ENCODE measurements around the gene DAZAP1.
"Not testable (repeated sequence)": the region's sequence is repeated elsewhere in the genome, so short reads cannot be mapped to it uniquely, and the experiment has no call there.

Gene DAZAP1

DNA sequence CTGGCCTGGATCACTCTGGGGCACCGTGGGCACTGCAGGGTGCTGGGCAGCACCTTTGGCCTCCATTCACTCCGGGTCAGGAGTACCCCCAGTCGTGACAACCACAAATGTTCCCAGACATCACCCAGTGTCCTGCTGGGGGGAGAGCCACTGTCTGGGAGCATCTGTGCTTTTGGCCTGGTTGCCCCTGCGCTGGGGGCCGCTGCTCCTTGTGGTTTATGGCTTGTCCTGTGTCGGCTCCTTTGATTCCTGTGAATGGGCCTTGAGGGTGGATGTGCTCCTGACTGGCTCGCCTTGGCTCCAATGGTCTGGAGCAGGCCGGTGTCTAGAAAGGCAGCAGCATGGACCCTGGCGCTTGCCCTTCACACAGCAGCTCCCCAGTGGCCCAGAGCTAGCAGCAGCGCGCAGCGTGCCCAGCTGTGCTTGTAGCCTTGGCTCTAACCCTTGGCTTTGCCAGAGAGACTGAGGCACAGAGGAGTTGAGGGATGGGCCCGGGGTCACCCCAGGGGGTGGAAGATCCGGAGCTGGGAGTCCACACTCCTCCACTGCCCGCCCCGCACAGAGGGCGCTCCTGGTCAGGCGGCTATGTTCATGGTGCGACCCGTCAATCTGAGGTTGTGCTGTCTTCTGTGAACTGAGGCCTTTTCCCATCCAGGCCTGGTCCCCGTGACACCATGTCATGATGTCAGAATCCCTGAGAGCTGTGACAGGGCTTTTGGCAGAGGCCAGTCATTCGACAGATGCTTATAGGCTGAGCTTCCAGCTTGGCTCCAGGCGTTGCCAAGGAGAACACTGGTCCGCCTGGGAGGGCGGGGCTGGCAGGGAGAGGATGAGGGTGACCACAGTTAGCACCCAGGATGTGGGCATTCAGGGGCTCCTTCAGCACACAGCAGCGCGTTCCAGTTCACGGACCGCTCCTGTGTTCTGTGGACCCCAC lies 4.1 kb downstream of the DAZAP1 start:
- no peak for DNase-seq

DNA sequence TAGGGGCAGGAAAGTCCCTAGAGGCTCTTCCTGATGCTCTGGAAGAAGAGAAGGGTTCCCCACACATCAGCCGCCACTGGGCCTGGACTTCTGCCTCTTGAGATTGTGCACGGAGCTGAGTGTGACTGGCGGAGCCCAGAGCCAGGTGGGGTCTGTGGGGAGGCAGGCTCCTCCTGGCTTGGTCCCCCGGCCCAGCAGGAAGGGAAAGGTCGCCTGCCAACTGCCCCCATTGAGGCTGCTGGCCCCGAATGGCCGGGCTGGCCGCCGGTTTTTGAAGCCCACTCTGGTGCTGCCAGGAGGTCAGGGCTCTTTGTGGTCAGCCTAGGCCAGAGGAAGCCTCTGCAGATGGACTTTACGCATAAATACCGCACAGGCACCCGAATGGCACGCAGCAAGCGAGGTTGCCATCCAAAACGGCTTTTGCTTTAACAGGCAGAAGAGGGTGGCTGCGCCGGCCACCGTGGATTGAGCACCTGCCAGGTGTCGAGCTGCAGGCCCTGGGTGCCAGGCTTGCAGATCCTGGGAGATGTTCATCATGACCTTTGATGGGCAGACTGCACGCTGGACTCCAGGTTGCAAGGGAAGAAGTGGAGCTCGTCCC lies 5.0 kb downstream of the DAZAP1 start:
- DNase-seq = no peak

DNA sequence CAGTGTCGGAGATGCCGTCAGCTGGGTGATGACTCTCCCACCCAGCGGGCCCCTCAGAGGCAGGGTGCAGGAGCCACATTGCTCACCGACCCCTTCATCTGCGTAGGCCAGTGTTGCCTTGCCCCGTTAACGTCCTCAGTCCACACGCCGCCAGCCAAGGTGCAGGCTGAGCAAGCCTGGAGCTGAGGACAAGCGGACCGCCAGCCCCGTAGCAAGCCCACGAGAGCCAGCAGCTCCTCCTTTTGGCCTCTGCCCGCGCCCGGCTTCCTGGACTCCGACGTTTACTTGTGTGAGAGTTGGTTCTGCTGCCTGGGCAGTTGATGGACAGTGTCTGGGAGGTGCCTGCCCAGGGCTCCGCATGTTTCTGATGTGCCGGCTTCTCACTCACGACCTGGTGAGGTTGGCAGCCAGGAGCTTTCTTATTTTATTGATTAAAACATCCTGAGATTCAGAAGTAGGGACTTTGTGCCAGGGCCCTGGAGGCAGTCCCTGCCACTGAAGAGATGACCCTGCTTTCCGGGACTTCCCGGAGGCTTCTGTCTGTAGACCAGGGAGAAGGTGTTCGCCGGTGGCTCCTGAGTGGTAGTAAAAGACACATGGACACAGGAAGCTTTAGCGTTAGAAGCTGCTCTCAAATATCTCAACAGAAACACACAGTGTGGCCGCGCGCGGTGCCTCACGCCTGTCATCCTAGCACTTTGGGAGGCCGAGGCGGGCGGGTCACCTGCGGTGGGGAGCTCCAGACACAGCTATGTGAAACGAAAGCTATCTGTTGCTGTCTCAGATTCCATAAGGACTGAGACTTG lies 5.8 kb downstream of the DAZAP1 start:
- no peak for DNase-seq

DNA sequence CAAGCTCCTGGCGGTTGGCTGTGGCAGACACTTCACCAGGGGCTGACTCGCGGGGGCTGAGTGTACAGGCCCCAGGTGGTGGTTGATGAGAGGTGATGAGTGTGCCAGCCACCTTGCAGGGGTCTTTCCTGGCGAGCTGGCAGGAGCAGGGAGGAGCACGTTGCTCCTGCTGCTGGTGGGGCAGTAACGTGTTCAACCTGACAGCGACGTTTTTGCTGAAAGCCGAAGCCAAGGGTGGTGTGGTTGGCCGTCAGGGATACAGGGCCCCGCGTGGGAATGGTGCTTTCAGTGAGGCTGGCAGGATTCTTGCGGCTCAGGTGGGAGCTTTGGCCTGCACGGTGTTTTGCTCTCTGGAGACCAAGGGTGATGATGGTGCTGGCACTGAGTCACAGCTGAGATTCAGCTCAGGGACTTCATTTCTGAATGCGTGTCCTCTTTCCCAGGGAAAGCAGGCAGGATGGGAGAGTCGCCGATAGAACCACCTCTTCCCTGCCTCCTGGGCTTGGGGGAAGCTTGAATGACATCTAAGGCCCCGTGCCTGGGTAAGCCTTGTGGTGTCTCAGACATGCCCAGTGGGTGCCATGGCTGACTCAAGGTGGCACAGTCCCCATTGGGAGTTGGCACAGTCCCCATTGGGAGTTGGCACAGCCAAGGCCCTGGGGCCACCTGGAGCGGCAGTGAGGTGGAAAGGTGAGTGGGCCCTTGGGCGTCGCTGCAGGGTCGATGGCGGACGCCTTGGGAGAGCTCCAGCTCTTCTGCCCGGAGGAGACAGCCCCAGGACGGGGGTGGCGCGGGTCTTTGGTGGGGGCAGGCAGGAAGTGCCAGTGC lies 8.8 kb downstream of the DAZAP1 start:
- DNase-seq = no peak

DNA sequence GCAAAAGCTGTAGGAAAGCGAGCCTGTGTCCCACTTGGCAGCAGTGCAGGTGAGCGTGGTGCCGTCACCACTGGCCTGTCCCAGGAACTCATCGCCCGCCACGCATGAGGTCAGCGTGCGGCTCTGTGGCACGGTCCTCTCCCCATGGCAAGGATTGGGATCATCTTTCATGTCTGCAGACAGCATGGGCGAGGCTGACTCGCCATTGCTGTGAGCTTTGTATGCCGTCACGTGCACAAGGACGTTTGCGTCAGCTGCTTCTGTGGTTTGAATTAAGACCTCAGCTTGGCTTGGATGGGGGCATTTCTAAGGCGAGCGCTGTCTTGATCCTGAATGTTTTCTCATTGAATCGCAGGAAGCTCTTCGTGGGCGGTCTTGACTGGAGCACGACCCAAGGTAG lies 9.8 kb downstream of the DAZAP1 start:
- DNase-seq = no peak

DNA sequence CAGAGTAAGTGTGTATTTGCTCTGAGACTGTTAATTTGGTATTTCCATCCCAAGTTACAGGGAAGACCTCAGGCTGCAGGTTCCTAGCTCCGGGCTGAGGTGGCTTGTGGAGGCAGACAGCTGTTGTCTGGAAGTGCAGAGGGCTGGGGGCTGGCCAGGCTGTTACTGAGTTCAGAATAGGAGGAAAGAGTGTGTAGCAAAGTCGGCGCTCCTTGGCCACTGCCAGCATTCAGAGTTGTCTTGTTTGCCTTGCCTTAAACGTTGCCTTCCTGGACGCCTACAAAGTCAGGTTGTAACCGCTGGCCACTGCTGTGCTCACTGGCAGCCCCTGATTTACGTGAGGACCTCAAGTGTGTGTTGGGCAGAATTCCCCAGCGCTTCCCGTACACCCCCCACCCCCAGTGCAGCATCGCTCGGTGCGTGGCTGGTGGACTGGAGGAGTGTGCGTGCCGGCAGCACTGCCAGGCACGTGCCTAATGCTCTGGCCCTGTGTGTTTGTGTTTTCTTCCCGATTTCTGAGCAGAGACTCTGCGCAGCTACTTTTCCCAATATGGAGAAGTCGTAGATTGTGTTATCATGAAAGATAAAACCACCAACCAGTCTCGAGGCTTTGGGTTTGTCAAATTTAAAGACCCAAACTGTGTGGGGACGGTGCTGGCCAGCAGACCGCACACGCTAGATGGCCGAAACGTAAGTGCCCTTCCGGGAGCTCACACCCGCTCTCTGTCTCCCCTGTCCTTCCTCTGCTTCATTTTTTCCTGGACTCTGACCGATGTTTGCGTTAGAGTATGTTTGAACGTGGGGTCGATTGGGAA lies 10.5 kb downstream of the DAZAP1 start:
- no peak for DNase-seq

DNA sequence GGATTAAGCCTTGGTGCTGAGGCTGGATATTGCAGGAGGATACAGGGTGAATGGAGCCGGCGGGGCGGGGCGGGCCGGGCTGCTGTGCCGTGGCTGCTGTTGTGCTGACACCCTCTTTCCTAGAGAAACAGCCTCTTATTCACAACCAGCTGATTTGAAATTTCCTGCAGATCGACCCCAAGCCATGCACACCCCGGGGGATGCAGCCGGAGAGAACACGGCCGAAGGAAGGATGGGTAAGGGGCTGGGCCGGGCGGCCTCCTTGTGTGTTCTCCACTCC lies 11.1 kb downstream of the DAZAP1 start:
- DNase-seq = no peak

DNA sequence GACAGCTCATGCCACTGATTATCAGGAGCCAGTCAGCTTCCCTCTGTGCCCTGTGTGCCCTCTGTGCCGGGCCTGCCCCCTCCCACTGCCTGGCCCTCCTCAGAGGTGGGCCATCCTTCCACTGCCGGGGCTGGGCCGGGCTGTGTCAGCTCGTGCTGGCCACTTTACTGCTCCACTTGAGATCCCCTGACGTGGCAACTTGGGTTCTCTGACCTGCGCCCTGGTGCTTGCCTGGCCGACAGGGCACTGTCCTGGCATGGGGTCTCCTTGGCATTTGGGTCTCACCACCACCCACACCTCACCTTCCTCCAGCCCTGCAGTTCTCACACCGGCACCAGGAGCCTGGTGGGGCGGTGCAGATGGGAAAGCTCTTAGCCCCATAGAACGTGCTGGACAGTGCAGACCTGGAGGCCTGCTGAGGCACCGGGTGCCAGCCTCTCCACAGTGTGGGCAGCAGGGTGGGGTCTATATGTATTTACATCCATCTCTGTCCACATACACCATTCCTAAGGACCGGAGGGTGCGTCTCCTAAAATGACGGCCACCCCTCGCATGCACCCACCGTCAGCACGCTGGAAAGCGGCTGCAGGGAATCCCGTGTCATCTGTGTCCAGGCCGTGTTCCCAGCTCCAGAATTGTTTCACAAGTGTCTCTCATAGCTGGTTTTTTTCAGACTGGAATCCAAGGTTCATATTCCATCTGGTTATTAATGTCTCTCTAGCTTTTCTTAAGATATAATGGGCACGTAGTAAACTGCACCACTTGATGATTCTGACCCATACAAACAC lies 11.8 kb downstream of the DAZAP1 start:
- no peak for DNase-seq

DNA sequence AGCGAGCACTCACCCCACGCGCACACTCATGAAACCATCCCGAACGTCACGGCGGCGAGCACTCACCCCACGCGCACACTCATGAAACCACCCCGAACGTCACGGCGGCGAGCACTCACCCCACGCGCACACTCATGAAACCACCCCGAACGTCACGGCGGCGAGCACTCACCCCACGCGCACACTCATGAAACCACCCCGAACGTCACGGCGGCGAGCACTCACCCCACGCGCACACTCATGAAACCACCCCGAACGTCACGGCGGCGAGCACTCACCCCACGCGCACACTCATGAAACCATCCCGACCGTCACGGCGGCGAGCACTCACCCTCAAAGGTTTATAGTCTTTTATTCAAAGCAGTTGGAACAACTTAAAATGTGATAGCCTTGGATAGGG lies 12.7 kb downstream of the DAZAP1 start:
- not testable (repeated sequence) for DNase-seq

DNA sequence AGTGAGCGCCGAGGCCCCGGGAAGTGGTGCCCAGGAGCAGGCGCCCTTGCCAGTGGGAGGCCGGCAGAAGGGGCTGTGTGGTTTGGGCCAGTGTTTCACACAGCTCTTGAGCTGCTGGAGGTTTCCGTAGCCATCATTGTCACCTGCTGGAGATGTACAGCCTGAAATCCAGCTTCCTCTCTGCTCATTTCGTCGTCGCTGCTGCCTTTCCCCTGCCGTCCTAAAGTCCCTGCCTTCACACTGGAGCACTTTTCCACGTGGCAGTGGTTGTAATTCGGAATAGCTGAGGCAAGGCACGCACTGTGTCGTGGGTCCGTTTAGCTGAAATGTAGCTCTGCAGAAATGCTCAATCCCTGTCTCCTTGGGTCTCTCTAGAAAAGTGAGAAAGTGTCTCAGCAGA lies 13.2 kb downstream of the DAZAP1 start:
- no peak for DNase-seq

DNA sequence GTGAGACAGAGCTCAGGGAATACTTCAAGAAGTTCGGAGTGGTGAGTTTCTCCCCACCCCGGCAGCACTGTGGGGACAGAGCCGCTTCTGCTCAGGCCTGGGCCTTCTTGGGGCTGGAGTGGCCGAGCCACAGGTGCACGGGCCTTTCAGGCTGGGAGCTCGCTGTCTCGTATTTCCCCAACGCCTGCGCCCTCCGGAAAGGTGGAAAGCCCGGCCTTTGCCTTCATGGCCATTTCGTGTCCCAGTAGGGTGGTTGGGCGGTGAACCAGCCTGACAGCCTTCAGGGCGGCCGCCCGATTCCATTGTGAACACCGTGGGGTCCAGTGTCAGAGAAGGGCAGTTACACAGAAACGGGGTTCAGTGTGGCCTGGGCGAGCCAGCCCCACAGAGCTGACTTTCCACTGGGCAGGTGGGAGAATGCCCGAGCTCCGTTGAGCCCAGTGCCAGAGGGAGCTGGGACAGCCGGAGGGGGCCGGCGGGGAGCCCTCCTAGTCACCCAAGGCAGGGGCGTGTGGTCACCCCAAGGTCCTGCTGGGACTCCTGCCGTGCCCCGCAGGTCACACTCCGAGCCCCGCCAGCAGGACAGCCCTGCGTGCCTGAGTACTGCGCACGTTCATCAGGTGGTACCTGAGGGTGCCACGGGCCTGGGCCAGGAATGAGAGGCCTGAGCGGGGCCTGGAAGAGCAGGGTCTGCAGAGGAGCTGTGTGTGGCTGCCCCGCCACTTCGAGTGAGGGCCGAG lies 14.0 kb downstream of the DAZAP1 start:
- no peak for DNase-seq

DNA sequence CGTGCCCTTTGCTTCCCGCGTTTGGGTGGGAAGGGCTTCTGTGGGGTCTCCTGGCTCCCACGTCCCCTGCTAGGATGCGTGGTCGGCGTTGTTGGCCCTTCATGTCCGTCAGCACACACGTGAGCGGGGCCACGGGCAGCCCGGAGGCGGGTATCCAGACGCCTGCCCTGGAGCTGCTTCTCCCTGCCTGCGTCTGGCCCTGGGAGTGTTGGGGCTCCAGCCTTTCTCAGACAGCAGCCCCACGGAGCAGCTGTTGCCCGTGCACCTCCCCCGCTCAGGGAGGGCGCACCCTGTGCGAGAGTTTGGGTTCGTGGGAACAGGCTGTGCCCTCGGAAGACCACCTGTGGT lies 14.5 kb downstream of the DAZAP1 start:
- DNase-seq = no peak

DNA sequence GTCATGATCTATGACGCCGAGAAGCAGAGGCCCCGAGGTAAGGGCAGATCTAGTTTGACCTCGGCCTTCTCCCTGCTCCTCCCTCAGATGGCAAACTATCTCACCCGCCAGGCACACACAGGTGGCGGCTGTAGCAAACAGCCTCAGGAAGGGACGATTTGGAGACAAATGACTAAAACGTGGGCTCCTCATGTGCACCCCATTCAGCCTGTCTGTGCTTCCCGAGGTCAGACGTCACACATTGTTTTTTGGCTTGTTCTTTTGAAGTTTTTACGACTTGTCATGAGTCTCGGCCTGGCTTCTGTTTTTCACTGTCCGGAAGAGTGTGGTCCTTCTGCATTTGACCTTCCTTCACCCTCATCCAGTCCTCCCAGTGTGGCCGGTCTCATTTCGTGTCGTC lies 15.0 kb downstream of the DAZAP1 start:
- DNase-seq = no peak

DNA sequence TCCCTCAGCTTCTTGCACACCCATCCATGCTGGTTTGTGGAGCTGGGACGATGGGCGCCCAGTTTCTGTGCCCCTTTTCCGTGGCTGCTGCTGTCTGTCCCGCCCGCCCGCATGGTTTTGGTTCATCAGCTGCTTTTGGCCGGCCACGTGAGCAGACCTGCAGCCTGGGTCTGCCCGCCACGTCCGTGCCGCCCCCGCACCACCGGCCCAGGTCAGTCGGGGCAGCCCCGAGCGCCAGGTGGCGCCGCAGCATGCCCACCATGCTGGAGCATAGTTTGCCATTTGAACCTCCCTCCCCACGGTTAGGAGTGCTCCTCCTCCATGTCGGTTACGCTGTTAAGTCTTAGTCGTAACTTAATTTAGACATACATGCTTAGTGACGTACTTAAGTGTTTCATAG lies 15.6 kb downstream of the DAZAP1 start:
- DNase-seq = no peak

DNA sequence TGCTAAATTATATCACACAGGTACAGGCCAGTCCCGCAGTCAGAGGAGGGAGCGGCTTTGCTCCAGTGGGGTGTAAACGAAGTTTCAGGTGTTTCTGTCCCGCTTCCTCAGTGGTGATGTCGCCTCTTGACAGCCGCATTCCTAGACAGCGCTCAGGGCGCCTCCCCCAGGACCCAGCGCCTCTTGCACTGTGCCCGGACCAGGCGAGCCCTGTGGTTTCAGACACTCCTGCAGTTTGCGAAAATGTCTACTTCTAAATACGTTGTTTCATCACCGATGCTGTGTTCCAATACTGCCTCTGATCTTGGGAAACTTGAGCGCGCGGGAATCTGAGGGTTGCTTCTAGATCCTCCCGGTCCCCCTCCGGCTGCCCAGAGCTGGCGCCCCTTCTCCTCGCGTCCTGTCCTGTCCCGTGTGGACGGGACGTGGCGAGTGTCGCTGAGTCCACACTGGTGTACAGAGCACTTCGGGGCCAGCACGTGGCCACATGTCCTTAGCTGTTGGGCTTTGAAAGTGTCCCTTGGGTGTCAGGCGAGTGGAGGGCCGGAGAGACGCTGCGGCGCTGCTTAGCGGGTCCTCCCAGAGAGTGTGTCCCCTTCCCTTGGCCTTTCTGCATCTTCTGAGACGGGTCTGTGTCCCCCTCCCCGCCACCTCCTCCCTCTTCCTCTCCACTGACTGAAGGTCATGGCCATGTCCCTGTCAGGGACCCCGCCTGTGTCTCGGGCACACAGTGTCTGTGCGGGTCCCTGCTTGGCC lies 16.2 kb downstream of the DAZAP1 start:
- DNase-seq = no peak

DNA sequence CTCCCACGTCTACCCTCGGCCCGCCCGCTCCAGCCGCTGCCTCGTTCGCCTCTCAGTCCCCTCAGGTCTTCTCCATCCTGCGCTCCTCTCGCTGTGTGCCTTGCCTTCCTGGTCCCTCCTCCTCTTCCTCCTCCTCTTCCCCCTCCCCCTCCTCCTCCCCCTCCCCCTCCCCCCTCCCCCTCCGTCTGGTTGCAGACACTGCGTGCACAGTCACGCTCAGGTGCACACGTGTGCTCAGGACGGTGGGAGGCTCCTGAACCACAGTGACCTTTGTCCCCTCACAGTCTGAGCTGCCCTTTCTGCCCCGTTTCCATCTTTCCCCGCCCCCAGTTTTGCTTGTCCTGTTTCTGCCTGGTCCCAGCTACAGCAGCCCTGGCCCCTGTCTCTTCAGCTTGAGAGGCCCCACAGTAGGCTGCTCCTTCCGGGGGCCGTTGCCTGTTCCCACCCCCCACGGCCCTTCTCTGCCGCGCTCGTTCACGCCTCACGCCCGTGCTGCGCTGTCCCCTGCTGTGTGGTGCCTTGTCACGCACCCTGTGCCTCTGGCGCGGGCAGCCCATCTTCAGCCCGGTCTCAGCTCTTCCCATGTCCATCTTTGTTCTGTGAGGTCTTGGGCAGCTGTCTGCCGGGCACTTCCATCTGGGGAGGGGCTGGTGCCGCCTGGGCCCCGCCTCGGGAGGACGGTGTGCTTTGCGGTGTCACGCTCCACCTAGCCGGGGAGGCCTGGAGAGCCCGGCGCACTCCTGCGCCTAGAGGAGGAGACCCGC lies 17.0 kb downstream of the DAZAP1 start:
- DNase-seq = no peak

DNA sequence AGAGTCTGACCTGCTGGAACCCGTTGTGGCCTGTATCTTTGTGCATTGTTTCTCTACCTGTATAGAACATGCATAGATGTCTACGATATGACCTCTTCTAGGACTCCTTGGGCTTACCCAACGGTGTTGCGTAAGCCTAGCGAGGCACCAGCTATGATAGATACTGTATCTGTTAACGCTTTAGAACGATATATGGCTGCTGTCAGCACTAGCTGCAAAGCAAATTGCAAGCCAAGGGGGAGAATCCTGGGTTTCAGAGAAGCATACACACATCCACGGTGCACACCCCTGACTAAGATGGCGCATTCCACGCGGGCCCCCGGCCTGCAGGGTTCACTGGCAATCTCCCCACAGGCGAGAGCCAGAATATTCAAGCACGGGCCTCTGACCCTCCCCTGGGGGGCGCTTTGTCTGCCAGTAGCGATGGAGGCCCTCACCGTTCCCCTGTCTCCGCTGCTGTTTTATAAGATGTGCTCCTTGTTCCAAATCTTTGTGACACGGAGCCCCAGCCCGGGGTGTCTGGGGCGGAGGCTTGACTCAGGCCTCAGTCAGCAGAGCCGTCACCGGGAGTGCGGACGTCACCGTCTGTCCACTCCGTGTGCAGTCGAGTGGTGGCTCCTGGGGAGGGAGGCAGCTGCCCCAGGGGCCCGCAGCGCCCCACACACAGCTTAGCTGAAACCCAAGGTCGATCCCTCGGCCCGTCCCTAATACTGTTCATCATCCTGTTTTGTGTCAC lies 17.9 kb downstream of the DAZAP1 start:
- DNase-seq = no peak

DNA sequence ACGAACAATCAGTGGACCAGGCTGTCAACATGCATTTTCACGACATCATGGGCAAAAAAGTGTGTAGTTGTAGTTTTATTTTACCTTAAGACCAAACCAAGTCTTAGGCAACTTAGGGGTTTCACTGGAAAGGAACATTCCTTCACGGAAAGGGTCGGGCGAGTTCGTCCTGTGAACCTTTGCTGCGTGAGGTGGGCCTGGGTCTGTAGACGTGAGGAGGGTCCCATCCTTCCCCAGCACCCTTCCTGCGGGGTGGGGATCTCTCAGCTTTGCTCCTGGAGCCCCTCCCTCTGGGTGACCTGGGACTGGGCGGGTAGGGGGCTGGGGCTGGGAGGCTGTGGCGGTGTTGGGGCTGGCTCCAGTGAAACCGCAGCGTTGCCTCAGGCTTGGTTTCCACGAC lies 18.5 kb downstream of the DAZAP1 start:
- no peak for DNase-seq
